Upper lobe of right lung (tissue), 1 donor: Measurements from ENCODE around the gene SLC39A9. TPM values are rescaled to one million over a fixed set of nuclear protein-coding genes. Genes with fewer than 3 reads are reported as not detected.

Experiments
- ATAC-seq: fragments of 200-7000 bp; cut with Tn5 transposase; one replicate; pipeline ENCODE4 v1.9.1; 2020; ENCODE audit warnings: mild to moderate bottlenecking, moderate library complexity
- DNase-seq: peaks from one replicate; pipeline ENCODE4 v3.0.0-alpha.2; 2020
- H3K27ac ChIP-seq: fragments of 200-600 bp; one replicate; pipeline ENCODE4 v1.8.0; 2022
- H3K27me3 ChIP-seq: fragments of 200-600 bp; one replicate; pipeline ENCODE4 v1.8.0; 2022; ENCODE audit warnings: mild to moderate bottlenecking
- H3K36me3 ChIP-seq: fragments of 200-600 bp; one replicate; pipeline ENCODE4 v1.8.0; 2022
- H3K4me1 ChIP-seq: fragments of 200-600 bp; one replicate; pipeline ENCODE4 v1.8.0; 2022
- H3K4me3 ChIP-seq: fragments of 200-600 bp; one replicate; pipeline ENCODE4 v1.8.0; 2022; ENCODE audit warnings: mild to moderate bottlenecking
- H3K9me3 ChIP-seq: fragments of 200-600 bp; one replicate; pipeline ENCODE4 v1.8.0; 2022
- CTCF ChIP-seq: fragments of 200-600 bp; IDR thresholded peaks from one replicate; pipeline ENCODE4 v1.8.0; 2022; ENCODE audit warnings: antibody characterized with exemption
- intact Hi-C: fragments of 100-400 bp; cut with DNase I; formaldehyde crosslinking; loops from one replicate; pipeline ENCODE4 v1.11.0; 2022
- total RNA-seq: library from RNA; stranded (reverse); fragmentation: NEBNext Ultra II Directional; extraction: Animal tissue kit (Norgen Biotek cat#: 25700); gene quantifications from one replicate; pipeline ENCODE4 v1.2.1, GENCODE V29; 2021
- donor health status: DM: no; HTN: yes; CAD: no; lungs with severe emphysema.

SLC39A9 gene
- total RNA-seq, 1 donor from 2014 or later: 55.6 TPM

- H3K27ac ChIP-seq: peak overlapping the region; percentile 55
- TF ChIP-seq CTCF: no peak
- intact Hi-C loops: no loop called here
- H3K4me1 ChIP-seq: no peaks in the 10 kb centered on the region
- H3K36me3 ChIP-seq: no peaks in the 10 kb centered on the region
- no peak overlapping the region for H3K4me3 ChIP-seq
- no peaks in the 10 kb centered on the region for H3K9me3 ChIP-seq
- H3K27me3 ChIP-seq: no peaks in the 10 kb centered on the region
- DNase-seq (peak; percentile 9), ATAC-seq (peak; percentile 72)
These were observed 107.7 kb downstream of the SLC39A9 start for GRCh38 chr14:69506241-69506595.

Other genes starting within 250 kb of the SLC39A9 start
- 57.3 TPM for gene DCAF5, start 245.6 kb upstream of the SLC39A9 start, total RNA-seq
- 25.2 TPM for gene EXD2, start 207.2 kb upstream of the SLC39A9 start, total RNA-seq
- 3.0 TPM for gene GALNT16, start 138.5 kb upstream of the SLC39A9 start, total RNA-seq
- gene ERH, start 393 bp upstream of the SLC39A9 start, total RNA-seq: 114 TPM
- 0.41 TPM for gene PLEKHD1, start 86.0 kb downstream of the SLC39A9 start, total RNA-seq
- not detected for gene CCDC177, start 176.2 kb downstream of the SLC39A9 start, total RNA-seq
- 87.5 TPM for gene SUSD6, start 212.9 kb downstream of the SLC39A9 start, total RNA-seq